NCI-H2081 treated with DMSO at 0.1 percent for 48 hours (cell line): Measurements from ENCODE around the gene EEF1G.
"Not testable (repeated sequence)": the region's sequence is repeated elsewhere in the genome, so short reads cannot be mapped to it uniquely, and the experiment has no call there.

Source experiments
- DNase-seq: peaks from one replicate; lab custom pipeline; 2025; lab: John Stamatoyannopoulos, UW

Gene EEF1G

GRCh38 chr11:62554387-62555167 lies 19.1 kb downstream of the EEF1G start:
- no peak for DNase-seq

- no peak for DNase-seq
Measured at GRCh38 chr11:62553839-62554361, 19.8 kb downstream of the EEF1G start.

GRCh38 chr11:62553080-62553838 lies 20.4 kb downstream of the EEF1G start:
- no peak for DNase-seq

GRCh38 chr11:62552485-62553079 lies 21.1 kb downstream of the EEF1G start:
- no peak for DNase-seq

GRCh38 chr11:62550478-62550877 lies 23.2 kb downstream of the EEF1G start:
- not testable (repeated sequence) for DNase-seq

GRCh38 chr11:62548545-62549335 lies 25.0 kb downstream of the EEF1G start:
- no peak for DNase-seq

GRCh38 chr11:62547691-62548281 lies 25.9 kb downstream of the EEF1G start:
- no peak for DNase-seq

- no peak for DNase-seq
Measured at GRCh38 chr11:62546929-62547625, 26.6 kb downstream of the EEF1G start.

GRCh38 chr11:62546244-62546928 lies 27.3 kb downstream of the EEF1G start, which contains the start of gene AHNAK:
TSS of gene AHNAK (minus strand) at chr11:62546806. CDS start at chr11:62536098, 10,708 bp downstream.
- no peak for DNase-seq

GRCh38 chr11:62545437-62546243 lies 28.1 kb downstream of the EEF1G start:
- no peak for DNase-seq

GRCh38 chr11:62544581-62545436 lies 28.9 kb downstream of the EEF1G start:
- DNase-seq, result no peak

GRCh38 chr11:62543680-62544444 lies 29.8 kb downstream of the EEF1G start:
- DNase-seq, result no peak

- DNase-seq, result no peak
Measured at GRCh38 chr11:62542750-62543567, 30.7 kb downstream of the EEF1G start.

GRCh38 chr11:62542111-62542745 lies 31.5 kb downstream of the EEF1G start:
- DNase-seq, result no peak

GRCh38 chr11:62540804-62541701 lies 32.6 kb downstream of the EEF1G start:
- no peak for DNase-seq
